Gastrocnemius medialis (tissue), 4 donors: ENCODE data around the gene DVL2.

Experiments
- POLR2A ChIP-seq, 2 donors: fragments of 450-650 bp; IDR thresholded peaks; one replicate each; pipeline ENCODE4 v1.6.1; 2017; ENCODE audit warnings: antibody characterized with exemption in 2 of 2, mild to moderate bottlenecking in 2 of 2, moderate library complexity in 2 of 2
- TF ChIP-seq, protein P1 (sequence below), 5 experiments: fragments of 450-650 bp in 3 of 5; fragments of 200-600 bp in 2 of 5; sonication (generic) in 2 of 5; IDR thresholded peaks in 4 of 5; conservative IDR thresholded peaks in 1 of 5; 1 replicate in 4 of 5; 2 replicates in 1 of 5; pipeline ENCODE4 v1.5.1; 2016 to 2019; ENCODE audit warnings: antibody characterized with exemption in 5 of 5, mild to moderate bottlenecking in 3 of 5, moderate library complexity in 3 of 5

DNA sequence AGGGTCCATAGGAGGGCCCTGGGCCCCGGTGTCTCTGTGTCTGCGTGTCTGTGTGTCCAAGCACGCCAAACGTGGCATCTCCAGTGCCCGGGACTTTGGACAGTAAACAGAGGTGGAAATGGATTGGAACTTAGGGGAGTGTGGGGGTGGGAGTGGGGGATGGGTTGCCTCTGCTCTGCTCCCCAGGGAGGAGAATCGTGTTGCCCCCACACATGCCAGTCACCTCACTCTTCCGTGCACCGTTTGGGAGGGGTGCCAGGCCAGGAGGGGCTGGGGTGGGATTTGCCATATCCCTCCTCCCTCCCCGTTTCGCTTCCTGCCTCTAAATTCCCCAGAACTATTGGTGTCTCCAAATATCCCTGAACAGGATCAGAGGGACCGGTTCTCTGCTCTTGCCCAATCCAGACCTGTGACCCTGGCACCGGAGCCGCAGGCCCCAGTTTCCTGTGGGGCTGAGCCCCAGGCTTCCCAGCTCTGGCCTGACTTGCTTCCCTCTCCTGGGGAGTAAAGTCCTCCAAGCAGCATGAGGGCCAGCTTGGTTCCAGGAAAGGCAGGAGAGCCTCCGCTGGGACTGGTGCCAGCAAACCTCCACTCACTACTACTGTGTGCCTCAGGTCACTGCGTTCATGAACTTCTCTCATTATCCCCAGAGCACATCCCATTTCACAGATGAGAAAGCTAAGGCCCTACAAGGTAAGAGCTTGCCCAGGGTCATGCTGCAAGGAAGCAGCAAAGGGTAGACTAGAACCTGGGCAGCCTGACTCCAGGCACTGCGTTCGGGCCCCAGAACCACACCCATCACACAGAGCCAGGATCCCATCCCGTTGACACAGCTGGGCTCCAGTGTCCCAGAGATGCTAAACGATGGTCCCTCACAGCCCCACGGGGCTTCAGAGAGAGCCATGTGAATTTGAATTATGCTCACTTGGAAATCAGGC, 54.7 kb downstream of the DVL2 start, which contains the start of gene ASGR1:
- TF ChIP-seq, protein P1, sequence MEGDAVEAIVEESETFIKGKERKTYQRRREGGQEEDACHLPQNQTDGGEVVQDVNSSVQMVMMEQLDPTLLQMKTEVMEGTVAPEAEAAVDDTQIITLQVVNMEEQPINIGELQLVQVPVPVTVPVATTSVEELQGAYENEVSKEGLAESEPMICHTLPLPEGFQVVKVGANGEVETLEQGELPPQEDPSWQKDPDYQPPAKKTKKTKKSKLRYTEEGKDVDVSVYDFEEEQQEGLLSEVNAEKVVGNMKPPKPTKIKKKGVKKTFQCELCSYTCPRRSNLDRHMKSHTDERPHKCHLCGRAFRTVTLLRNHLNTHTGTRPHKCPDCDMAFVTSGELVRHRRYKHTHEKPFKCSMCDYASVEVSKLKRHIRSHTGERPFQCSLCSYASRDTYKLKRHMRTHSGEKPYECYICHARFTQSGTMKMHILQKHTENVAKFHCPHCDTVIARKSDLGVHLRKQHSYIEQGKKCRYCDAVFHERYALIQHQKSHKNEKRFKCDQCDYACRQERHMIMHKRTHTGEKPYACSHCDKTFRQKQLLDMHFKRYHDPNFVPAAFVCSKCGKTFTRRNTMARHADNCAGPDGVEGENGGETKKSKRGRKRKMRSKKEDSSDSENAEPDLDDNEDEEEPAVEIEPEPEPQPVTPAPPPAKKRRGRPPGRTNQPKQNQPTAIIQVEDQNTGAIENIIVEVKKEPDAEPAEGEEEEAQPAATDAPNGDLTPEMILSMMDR (IDR thresholded peaks at IDR 0.05 in 4 of 5, conservative IDR thresholded peaks at IDR 0.05 in 1 of 5), result no peak
- TF ChIP-seq POLR2A (IDR thresholded peaks at IDR 0.05), result no peak
